Right ventricle myocardium superior (tissue), 1 donor: ENCODE results near the gene SLC16A10. TPM values are rescaled to one million over a fixed set of nuclear protein-coding genes. Genes with fewer than 3 reads are reported as not detected.
"Not testable (repeated sequence)": the region's sequence is repeated elsewhere in the genome, so short reads cannot be mapped to it uniquely, and the experiment has no call there.

Experiments
- ATAC-seq: fragments of 200-7000 bp; cut with Tn5 transposase; one replicate; pipeline ENCODE4 v1.9.1; 2020; ENCODE audit warnings: mild to moderate bottlenecking; ENCODE audit not compliant: poor library complexity
- DNase-seq: peaks from one replicate; pipeline ENCODE4 v3.0.0-alpha.2; 2020
- intact Hi-C: fragments of 100-400 bp; cut with DNase I; formaldehyde crosslinking; loops from one replicate; pipeline ENCODE4 v1.11.2; 2022
- total RNA-seq: library from RNA; stranded (reverse); fragmentation: NEBNext Ultra II Directional; extraction: Animal tissue kit (Norgen Biotek cat#: 25700); gene quantifications from one replicate; pipeline ENCODE4 v1.2.1, GENCODE V29; 2021
- donor health status: DM: no; HTN: yes; CAD: no; lungs with severe emphysema.

The SLC16A10 gene
- total RNA-seq, 1 donor from 2014 or later, result 8.6 TPM

- intact Hi-C loops, result loop anchor here (10.0 kb wide), 2 partner anchors 96 to 146 kb away; no protein-coding TSS in a partner anchor
- ATAC-seq (no peak), DNase-seq (no peak)
These were observed 113.9 kb downstream of the SLC16A10 start for GRCh38 chr6:111201244-111201554.

- no peak for ATAC-seq
- intact Hi-C loops, result loop anchor here (10.0 kb wide), 2 partner anchors 97 to 147 kb away; no protein-coding TSS in a partner anchor
- no peak for DNase-seq
These were observed 114.5 kb downstream of the SLC16A10 start for GRCh38 chr6:111201764-111202163.

GRCh38 chr6:111203539-111203938 lies 116.2 kb downstream of the SLC16A10 start:
- ATAC-seq, result not testable (repeated sequence)
- intact Hi-C loops, result loop anchor here (10.0 kb wide), 2 partner anchors 99 to 149 kb away; no protein-coding TSS in a partner anchor

GRCh38 chr6:111204305-111204704 lies 117.0 kb downstream of the SLC16A10 start:
- ATAC-seq (peak; percentile 81), DNase-seq (no peak)
- intact Hi-C loops, result loop anchor here (10.0 kb wide), 2 partner anchors 100 to 150 kb away; no protein-coding TSS in a partner anchor

More at GRCh38 chr6:111203539-111203938, 116.2 kb downstream of the SLC16A10 start:
- not testable (repeated sequence) for DNase-seq

- no peak for ATAC-seq
- intact Hi-C loops, result loop anchor here (10.0 kb wide), 2 partner anchors 100 to 150 kb away; no protein-coding TSS in a partner anchor
- DNase-seq, result no peak
These were observed 117.6 kb downstream of the SLC16A10 start for GRCh38 chr6:111204881-111205280.

GRCh38 chr6:111205502-111205901 lies 118.2 kb downstream of the SLC16A10 start:
- ATAC-seq, result no peak
- intact Hi-C loops, result loop anchor here (10.0 kb wide), 2 partner anchors 101 to 151 kb away; no protein-coding TSS in a partner anchor
- no peak for DNase-seq

GRCh38 chr6:111207141-111207858 lies 120.0 kb downstream of the SLC16A10 start:
- peak; percentile 25 for ATAC-seq
- intact Hi-C loops, result loop anchor here (10.0 kb wide), 2 partner anchors 102 to 152 kb away; no protein-coding TSS in a partner anchor
- DNase-seq, result no peak

- intact Hi-C loops, result loop anchor here (10.0 kb wide), 2 partner anchors 104 to 154 kb away; no protein-coding TSS in a partner anchor
- ATAC-seq (no peak), DNase-seq (no peak)
These were observed 121.6 kb downstream of the SLC16A10 start for GRCh38 chr6:111208933-111209332.

GRCh38 chr6:111210194-111210728 lies 123.0 kb downstream of the SLC16A10 start:
- ATAC-seq (peak; percentile 60), DNase-seq (no peak)
- intact Hi-C loops, result no loop called here

- no peak for DNase-seq
- ATAC-seq, result no peak
- intact Hi-C loops, result no loop called here
These were observed 124.2 kb downstream of the SLC16A10 start for GRCh38 chr6:111211411-111212030.

GRCh38 chr6:111212625-111213024 lies 125.3 kb downstream of the SLC16A10 start:
- intact Hi-C loops, result no loop called here
- no peak for ATAC-seq
- no peak for DNase-seq

GRCh38 chr6:111215131-111215530 lies 127.8 kb downstream of the SLC16A10 start:
- ATAC-seq (peak; percentile 33), DNase-seq (no peak)
- intact Hi-C loops, result no loop called here

GRCh38 chr6:111219785-111220184 lies 132.5 kb downstream of the SLC16A10 start:
- intact Hi-C loops, result no loop called here
- peak; percentile 55 for ATAC-seq
- DNase-seq, result no peak

GRCh38 chr6:111220383-111221031 lies 133.2 kb downstream of the SLC16A10 start:
- ATAC-seq (peak; percentile 69), DNase-seq (no peak)
- intact Hi-C loops, result no loop called here

- no peak for DNase-seq
- no peak for ATAC-seq
- intact Hi-C loops, result no loop called here
These were observed 134.5 kb downstream of the SLC16A10 start for GRCh38 chr6:111221804-111222203.

- intact Hi-C loops, result no loop called here
- ATAC-seq (no peak), DNase-seq (no peak)
These were observed 135.0 kb downstream of the SLC16A10 start for GRCh38 chr6:111222341-111222740.

GRCh38 chr6:111228094-111228493 lies 140.8 kb downstream of the SLC16A10 start:
- intact Hi-C loops, result no loop called here
- no peak for DNase-seq
- peak; percentile 5 for ATAC-seq

GRCh38 chr6:111230351-111231089 lies 143.2 kb downstream of the SLC16A10 start:
- DNase-seq (no peak), ATAC-seq (peak; percentile 65)
- intact Hi-C loops, result no loop called here
